CD4-positive, alpha-beta T cell treated with Interleukin-6 for 4 hours (primary cell): ENCODE data around the gene PREX1.
"Not testable (repeated sequence)": the region's sequence is repeated elsewhere in the genome, so short reads cannot be mapped to it uniquely, and the experiment has no call there.

ENCODE experiments used
- DNase-seq: peaks from one replicate; pipeline ENCODE4 v3.0.0-alpha.2; 2020; ENCODE audit warnings: mixed read lengths

The PREX1 gene

GRCh38 chr20:48827855-48828733 lies at the start of gene PREX1:
PREX1 (minus strand) TSS chr20:48827999; CDS start chr20:48827860, 139 bp downstream.
- peak; percentile 85 for DNase-seq

DNA sequence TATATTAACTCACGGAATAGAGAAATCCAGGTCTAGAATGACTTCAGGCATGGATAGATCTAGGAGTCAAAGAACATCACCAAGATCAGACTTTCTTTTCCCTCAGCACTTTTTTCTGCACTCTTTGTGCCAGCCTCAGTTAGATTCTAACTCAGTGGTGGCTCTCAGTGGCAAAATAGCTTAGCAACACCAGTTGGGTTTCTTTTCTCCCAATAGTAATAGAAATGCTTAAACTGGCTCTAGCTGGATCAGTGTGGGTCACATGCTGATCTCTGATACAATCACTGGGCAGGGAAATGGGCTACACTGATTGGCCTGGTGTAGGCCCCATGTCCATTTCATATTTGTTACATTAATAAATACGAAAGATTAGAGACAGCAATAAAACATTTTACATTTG lies 49.5 kb upstream of the PREX1 start:
- DNase-seq = no peak

- DNase-seq = no peak
Measured at GRCh38 chr20:48875914-48876240, 48.1 kb upstream of the PREX1 start.

DNA sequence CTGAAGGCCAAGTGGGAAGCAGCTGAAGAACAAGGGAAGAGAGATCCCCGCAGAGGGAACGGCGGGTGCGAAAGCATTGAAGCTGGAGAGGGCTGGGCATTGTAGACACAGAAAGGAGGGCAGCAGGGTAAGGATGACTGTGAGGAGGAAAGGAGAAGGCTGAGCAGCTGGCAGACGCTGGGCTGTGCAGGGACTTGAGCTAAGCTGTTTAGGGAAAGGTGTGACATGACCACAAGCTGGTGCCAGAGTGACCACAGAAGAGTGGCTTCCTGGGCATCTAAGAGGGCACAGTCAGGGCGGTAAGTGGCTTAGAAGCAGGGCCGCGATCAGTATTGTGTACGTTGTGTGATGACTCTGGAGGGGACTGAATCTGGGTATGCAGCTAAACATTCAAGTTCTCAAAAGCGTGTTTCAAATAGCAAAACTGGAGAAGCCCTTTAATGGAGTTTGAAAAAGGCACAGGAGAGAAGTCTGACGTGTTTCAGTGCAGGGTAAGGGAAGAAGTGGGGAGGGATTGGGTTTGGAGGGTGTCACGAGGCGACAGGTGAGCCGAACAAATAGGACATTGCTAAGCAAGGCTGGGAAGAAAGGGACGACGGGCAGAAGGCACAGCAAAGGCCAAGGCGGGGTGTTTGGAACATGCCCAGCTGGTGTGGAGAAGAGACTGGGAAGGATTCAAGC lies 47.6 kb upstream of the PREX1 start:
- no peak for DNase-seq

DNA sequence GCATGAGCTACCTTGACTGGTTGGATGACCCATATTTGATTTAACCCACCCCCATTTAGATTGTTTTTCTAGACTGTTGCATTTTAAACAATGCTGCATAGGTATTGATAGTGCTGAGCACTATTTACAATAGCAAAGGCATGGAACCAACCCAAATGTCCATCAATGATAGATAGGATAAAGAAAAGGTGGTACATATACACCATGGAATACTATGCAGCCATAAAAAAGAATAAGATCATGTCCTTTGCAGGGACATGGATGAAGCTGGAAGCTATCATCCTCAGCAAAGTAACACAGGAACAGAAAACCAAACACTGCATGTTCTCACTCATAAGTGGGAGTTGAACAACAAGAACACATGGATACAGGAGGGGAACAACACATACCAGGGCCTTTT lies 41.6 kb upstream of the PREX1 start:
- not testable (repeated sequence) for DNase-seq

- DNase-seq = no peak
Measured at GRCh38 chr20:48866936-48867335, 39.1 kb upstream of the PREX1 start.

GRCh38 chr20:48864738-48865318 lies 37.0 kb upstream of the PREX1 start:
- no peak for DNase-seq

DNA sequence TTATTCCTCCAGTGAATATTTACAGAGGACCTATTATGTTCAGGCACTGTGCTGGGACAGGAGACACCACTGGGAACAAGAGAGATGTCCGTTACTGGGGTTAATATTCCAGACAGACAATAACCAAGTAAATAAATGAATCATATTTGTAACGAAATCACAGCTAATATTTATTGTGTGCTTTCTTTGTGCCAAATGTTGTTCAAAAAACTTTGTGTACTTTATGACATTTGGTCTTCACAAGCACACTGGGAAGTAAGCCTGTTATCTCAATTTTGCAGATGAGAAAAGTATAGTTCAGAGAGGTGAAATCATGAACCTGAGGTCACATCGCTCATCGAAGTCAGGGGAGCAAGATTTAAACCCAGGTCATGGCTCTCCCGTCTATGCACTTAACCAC lies 36.5 kb upstream of the PREX1 start:
- DNase-seq = no peak

DNA sequence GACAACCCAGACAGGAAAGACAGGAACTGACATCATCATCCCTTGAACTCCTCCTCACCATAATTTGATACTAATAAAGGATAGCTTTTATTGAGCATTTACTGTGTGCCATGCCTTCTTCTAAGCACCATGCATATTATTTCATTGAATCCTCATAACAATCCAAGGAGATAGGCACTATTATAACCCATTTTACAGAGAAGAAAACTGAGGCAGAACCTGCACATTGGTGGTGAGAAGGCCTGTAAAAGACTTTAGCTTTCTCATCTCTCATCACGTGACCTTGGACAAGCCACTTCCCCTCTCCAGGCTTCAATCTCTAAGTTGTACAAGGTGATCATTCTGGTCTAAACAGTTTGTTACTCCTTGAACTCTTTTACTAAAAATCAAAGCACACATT lies 34.5 kb upstream of the PREX1 start:
- DNase-seq = no peak

DNA sequence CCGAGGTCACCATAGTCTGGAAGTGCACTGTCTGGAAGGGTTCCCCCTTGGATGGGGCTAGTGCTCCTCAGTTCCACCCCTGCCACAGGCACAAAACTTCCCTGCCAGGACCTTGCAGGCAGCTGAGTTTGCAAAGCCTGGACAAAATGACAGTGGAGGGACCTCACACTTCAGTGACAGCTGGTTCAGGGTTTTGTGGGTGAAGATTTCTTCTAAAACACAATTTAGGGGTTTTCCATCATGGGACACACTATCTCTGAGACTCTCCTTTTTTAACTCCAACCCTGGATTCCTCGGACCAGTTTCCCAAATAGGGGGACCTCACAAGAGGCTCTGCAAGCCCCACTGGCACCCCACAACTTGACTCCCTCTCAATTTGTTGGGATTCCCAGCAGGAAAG lies 33.6 kb upstream of the PREX1 start:
- DNase-seq = no peak

- no peak for DNase-seq
Measured at GRCh38 chr20:48858075-48858790, 30.4 kb upstream of the PREX1 start.

- no peak for DNase-seq
Measured at GRCh38 chr20:48856130-48856529, 28.3 kb upstream of the PREX1 start.

DNA sequence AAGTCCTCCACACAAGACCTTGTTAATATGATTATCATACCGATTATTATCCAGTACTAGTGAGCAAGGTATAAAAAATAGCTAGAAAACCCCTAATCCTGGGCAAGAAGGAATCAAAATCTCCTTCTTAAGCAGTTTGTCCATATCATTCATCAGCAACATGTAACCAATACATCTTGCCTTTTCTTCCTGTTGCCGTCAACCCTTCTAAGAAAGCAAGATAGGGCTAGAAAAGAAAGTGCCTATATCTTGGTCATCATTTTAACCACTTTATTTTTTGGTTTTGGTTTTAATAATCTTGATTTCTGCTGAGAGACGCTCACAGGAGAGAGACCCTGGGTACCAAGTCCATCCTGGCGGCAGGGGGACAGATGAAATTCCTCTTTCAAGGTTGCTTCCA lies 27.2 kb upstream of the PREX1 start:
- DNase-seq = no peak

DNA sequence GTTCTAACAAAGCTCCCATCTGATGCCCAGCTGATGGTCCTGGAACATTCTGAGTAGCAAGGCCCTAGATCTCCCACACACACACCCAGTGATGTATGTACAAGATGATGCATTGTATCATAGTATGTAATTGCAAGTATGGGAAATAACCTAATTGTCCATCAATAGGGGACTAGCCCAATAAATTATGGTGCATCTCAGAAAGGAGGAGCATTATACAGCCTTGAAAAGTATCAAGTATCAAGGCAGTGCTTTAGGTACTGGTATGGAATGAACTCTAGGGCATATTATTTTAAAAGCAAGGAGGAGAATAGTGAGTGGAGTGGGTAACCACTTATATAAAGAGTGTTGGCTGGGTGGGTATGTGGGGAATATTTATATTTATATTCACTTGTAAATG lies 24.8 kb upstream of the PREX1 start:
- DNase-seq = no peak

GRCh38 chr20:48851579-48851978 lies 23.8 kb upstream of the PREX1 start:
- no peak for DNase-seq

DNA sequence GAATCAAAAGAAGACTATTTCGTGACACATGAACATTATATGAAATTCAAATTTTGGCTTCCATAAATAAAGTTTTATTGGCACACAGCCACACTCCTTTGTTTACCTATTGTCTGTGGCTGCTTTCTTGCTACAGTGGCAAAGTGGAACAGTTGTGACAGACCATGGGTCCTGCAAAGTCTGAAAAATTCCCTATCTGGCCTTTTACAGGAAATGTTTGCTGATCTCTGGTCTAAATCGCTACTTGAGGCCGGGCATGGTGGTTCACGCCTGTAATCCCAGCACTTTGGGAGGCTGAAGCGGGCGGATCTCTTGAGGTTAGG lies 23.1 kb upstream of the PREX1 start:
- no peak for DNase-seq

DNA sequence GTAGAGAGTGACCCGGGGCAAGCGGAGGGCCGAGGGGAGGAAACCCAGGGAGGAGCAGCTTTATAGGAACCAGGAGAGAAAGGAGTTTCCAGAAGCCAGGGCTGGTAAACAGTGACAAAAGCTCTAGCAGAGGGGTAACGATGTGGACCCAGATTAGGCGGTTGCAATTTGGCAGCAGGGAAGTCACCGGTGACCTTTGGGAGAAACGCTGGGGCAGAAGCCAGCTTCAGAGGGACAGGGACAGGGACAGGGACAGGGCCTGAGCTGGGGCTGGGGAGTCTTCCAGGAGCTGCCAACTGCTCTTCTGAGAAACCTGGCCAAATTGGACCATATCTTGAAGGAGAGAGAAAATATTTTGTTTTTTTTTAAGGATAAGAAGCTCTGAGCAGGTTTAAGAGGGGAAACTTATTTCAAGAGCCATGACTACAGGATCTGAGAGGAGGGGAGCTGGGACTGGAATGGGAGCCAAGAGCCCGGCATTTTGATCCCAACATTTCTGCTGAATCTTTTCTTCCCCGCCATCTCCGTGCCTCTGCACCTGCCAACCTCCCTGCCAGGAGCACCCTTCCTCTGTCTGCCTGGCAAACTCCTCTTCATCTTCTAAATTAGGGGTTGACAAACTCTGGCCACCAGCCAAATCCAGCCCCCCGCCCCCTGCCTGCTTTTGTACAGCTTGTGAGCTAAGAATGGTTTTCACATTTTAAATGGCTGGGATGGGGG lies 22.6 kb upstream of the PREX1 start:
- DNase-seq = no peak

GRCh38 chr20:48849779-48850178 lies 22.0 kb upstream of the PREX1 start:
- no peak for DNase-seq

DNA sequence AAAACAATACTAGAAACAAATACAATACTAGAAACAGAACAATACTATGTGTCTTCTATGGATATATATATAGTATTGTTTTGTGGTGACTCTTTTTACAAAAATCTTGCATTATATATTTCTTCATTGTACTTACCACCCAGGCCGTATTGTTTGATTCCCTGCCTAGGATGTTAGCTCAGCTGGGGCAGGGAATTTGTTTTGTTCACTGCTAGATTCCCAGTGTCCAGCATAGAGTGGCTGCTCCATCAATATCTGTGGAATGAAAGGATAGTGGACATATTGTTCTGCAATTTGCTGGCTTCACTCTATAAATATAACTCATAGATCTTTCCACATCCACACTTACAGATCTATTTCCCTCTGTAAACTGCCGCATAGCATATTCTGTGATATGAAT lies 21.5 kb upstream of the PREX1 start:
- no peak for DNase-seq

- no peak for DNase-seq
Measured at GRCh38 chr20:48847498-48848205, 19.9 kb upstream of the PREX1 start.

DNA sequence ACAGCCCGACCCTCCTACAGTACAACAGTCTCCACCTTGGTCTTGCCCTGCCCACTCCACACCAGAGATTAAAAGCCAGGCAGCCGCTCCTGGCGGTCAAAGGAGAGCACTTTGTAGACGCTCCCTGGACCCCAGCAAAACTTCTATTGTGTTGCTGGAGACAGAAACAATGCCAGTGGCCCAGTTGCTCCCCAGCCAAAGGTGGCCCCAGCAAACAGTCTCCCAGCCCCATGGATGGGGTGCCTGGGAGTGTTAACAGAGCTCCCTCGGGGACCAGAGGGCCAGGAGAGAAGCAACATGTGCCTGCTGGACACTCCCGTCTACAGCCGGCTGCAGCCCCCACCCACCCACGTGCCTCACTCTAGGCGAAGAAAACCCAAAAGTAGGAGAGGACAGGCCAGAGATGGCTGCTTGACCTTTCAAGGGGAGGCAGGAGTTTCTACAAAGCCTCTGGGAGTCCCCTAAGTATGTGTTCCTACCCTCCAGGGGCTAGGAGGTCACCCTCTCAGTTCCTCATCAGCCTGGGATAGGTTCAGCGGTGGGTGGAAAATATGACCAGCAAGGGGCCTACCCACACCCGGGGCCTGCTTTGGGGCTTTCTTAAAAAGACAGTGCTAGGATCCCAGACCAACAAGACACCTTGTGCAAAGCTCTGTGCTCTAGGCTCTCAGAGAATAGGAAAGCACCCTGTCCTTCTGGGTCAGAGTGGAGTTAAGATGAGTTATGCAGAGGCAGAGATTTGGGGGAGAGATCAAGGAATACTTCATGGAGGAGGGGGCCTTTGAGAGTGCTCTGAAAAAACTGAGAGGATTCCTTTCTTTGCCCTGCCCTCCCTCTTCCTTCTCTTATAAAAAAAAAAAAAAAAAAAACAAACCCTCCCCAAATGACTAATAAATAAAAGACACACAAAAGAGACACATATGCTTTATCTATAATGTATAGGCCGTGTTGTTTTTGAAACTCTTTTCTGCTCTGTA lies 19.0 kb upstream of the PREX1 start:
- no peak for DNase-seq
